GM12873 (cell line): ENCODE measurements around the gene FBXW7.

Experiments used
- CTCF ChIP-seq: IDR thresholded peaks from 2 replicates; pipeline ENCODE4 v1.5.1; 2012; ENCODE audit warnings: low read depth, mild to moderate bottlenecking, moderate library complexity, low read length, control low read depth; ENCODE audit not compliant: insufficient read depth; ENCODE audit errors: missing control alignments

Gene FBXW7, protein sequence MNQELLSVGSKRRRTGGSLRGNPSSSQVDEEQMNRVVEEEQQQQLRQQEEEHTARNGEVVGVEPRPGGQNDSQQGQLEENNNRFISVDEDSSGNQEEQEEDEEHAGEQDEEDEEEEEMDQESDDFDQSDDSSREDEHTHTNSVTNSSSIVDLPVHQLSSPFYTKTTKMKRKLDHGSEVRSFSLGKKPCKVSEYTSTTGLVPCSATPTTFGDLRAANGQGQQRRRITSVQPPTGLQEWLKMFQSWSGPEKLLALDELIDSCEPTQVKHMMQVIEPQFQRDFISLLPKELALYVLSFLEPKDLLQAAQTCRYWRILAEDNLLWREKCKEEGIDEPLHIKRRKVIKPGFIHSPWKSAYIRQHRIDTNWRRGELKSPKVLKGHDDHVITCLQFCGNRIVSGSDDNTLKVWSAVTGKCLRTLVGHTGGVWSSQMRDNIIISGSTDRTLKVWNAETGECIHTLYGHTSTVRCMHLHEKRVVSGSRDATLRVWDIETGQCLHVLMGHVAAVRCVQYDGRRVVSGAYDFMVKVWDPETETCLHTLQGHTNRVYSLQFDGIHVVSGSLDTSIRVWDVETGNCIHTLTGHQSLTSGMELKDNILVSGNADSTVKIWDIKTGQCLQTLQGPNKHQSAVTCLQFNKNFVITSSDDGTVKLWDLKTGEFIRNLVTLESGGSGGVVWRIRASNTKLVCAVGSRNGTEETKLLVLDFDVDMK

GRCh38 chr4:152535903-152536544 is at the start of gene FBXW7:
FBXW7 (minus strand) TSS chr4:152536092; CDS start chr4:152411803, 124,289 bp downstream.
- TF ChIP-seq CTCF = no peak

DNA sequence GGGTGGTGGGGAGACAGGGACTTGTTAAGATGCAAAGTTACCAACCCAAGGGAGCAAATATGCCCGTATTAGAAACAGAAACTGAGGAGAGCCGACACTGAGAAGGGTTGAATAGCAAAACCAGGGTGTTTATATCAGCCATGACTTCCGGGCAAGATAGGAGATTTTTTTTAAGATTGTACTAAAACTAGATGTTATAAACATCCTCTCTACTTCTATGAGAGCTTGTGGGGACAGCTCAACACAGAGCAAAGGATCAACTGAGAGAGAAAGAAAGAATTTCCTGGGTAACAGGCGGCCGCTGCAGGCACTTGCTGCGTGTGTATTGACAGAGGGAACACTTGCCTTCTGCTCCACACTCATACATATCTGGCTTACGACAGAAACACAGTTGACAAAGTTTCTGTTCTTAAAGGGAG is 49.1 kb upstream of the FBXW7 start:
- no peak for TF ChIP-seq CTCF

DNA sequence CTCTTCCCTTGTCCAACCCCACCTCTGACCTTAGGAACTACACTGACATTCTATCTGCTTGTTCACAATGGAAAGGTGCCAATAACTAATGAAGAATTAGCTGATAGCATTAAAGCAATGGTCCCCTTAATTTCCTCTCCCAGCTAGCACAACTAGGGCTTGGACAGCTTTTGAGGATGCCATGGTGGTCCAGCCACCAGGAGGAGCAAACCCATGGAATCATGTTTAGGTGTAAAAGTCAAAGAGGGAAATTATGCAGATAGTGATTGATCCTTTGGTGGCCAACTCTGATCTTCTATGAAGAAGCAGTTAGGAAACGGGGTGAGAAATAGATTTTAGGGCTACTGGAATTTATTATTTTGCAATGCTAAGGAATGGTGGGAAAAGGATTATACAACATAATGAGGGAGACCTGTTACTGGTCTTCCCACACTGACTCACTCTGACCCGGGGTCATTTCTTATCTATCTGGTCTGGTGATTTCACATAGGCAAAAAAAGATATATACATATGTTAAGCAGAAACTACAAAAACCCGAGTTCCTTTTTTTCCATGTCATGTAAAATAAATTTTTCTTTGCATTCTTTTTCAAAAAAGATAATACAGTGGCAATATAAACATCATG is 45.8 kb upstream of the FBXW7 start:
- no peak for TF ChIP-seq CTCF

DNA sequence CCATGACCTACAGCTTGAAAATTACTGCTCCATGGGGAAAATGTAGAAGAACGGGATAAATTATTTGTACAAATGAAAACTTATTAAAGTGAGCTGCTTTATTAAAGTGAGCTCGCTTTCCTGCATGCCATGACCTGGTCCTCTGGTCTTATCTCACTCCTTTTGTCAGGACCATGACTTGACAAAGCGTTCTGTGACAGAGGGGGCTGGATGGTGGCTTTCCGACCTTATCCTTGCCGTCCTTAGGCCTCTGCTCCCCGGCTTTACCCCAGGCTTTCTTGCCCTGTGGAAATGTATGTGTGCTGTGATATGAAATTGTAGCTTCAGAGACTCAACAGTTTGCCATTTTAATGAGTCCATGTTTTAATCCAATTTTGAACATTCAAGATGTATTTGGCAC is 44.0 kb upstream of the FBXW7 start:
- no peak for TF ChIP-seq CTCF

GRCh38 chr4:152579107-152579764 is 43.3 kb upstream of the FBXW7 start:
- TF ChIP-seq CTCF = no peak

DNA sequence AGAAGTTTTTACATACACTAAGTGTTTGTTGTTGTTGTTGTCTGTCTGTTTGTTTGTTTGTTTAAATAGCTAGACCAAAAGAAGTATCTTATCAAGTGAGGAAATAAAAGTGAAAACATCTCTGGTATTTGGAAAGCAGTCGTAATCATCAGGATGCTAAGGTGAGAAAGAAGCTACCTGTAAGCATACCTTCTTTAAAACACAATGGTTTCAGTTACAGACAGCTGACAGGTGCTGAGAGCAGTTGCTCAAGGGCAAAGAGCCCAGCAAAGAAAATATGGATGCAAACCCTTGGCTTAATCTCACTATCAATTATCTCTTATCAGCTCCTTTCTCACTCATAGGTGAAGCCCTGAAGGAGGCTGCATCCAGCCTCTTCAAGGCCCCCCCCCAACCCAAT is 42.8 kb upstream of the FBXW7 start:
- no peak for TF ChIP-seq CTCF
